ENCODE results near the gene CD28.
"Not testable (repeated sequence)": the region's sequence is repeated elsewhere in the genome, so short reads cannot be mapped to it uniquely, and the experiment has no call there.

CD28 gene

GRCh38 chr2:203688798-203689197, 17.6 kb upstream of the CD28 start:
- DNase-seq: no peak

GRCh38 chr2:203689426-203690116, 16.9 kb upstream of the CD28 start:
- no peak for DNase-seq

GRCh38 chr2:203690117-203690431, 16.4 kb upstream of the CD28 start:
- no peak for DNase-seq

- DNase-seq: no peak
Measured at GRCh38 chr2:203690441-203691047, 15.9 kb upstream of the CD28 start.

GRCh38 chr2:203691149-203691548, 15.3 kb upstream of the CD28 start:
- no peak for DNase-seq

GRCh38 chr2:203692031-203692710, 14.3 kb upstream of the CD28 start:
- DNase-seq: no peak

- DNase-seq: no peak
Measured at GRCh38 chr2:203693242-203693879, 13.1 kb upstream of the CD28 start.

- no peak for DNase-seq
Measured at GRCh38 chr2:203694191-203694590, 12.2 kb upstream of the CD28 start.

- DNase-seq: no peak
Measured at GRCh38 chr2:203697190-203697589, 9.2 kb upstream of the CD28 start.

GRCh38 chr2:203697763-203698162, 8.7 kb upstream of the CD28 start:
- DNase-seq: not testable (repeated sequence)

- not testable (repeated sequence) for DNase-seq
Measured at GRCh38 chr2:203698410-203698809, 8.0 kb upstream of the CD28 start.

GRCh38 chr2:203704430-203704829, 2.0 kb upstream of the CD28 start:
- DNase-seq: no peak

GRCh38 chr2:203705178-203705577, 1.3 kb upstream of the CD28 start:
- peak; percentile 31 for DNase-seq

GRCh38 chr2:203707530-203707929, 1.1 kb downstream of the CD28 start:
- no peak for DNase-seq

GRCh38 chr2:203708846-203709396, 2.5 kb downstream of the CD28 start:
- DNase-seq: no peak

GRCh38 chr2:203709416-203710040, 3.1 kb downstream of the CD28 start:
- DNase-seq: no peak

GRCh38 chr2:203710226-203710625, 3.8 kb downstream of the CD28 start:
- no peak for DNase-seq

GRCh38 chr2:203710952-203711351, 4.5 kb downstream of the CD28 start:
- no peak for DNase-seq

GRCh38 chr2:203711399-203711798, 5.0 kb downstream of the CD28 start:
- no peak for DNase-seq

GRCh38 chr2:203713381-203713780, 6.9 kb downstream of the CD28 start:
- no peak for DNase-seq

GRCh38 chr2:203714112-203714511, 7.7 kb downstream of the CD28 start:
- DNase-seq: no peak

- DNase-seq: no peak
Measured at GRCh38 chr2:203715744-203716143, 9.3 kb downstream of the CD28 start.

- no peak for DNase-seq
Measured at GRCh38 chr2:203718087-203718486, 11.6 kb downstream of the CD28 start.

All from stimulated activated CD4-positive, alpha-beta T cell treated with anti-CD3 and anti-CD28 coated beads, Interleukin-4, amount 100 ng/mL, for 1 hour (primary cell).